22Rv1 (cell line): ENCODE data around the gene SUGCT.

Source experiments
- CTCF ChIP-seq: fragments of 450-650 bp; IDR thresholded peaks from 2 replicates; pipeline ENCODE4 v1.5.1; 2017; ENCODE audit warnings: mild to moderate bottlenecking
- ZFX ChIP-seq: fragments of 450-650 bp; IDR thresholded peaks from 2 replicates; pipeline ENCODE4 v1.6.1; 2017; ENCODE audit warnings: antibody characterized with exemption, borderline replicate concordance

DNA sequence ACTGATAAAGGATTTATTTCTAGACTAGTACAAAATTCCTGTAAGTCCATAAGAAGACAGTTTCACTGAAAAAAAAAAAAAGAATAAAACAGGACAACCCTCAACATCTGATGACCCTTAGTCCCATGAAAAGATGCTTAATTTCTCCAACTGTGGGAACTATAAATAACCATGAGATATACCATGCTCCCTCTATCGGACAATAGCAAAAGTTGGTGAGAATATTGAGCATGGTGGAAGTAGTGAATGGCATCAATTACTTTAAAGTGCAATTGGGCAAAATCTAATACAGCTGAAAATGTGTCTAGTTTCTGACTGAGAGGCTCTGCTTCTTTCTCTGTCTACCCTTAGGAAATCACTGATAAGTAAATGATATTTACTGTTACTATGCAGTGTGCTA is 348.8 kb downstream of the SUGCT start:
- peak; percentile 70 for TF ChIP-seq CTCF
- TF ChIP-seq ZFX: no peak
